ENCODE results near the gene PRMT1. TPM values are rescaled to one million over a fixed set of nuclear protein-coding genes. Genes with fewer than 3 reads are reported as not detected.
"Not testable (repeated sequence)": the region's sequence is repeated elsewhere in the genome, so short reads cannot be mapped to it uniquely, and the experiment has no call there.

The PRMT1 gene
- total RNA-seq, 2 experiments from 2014 or later = 160 to 169 TPM

DNA sequence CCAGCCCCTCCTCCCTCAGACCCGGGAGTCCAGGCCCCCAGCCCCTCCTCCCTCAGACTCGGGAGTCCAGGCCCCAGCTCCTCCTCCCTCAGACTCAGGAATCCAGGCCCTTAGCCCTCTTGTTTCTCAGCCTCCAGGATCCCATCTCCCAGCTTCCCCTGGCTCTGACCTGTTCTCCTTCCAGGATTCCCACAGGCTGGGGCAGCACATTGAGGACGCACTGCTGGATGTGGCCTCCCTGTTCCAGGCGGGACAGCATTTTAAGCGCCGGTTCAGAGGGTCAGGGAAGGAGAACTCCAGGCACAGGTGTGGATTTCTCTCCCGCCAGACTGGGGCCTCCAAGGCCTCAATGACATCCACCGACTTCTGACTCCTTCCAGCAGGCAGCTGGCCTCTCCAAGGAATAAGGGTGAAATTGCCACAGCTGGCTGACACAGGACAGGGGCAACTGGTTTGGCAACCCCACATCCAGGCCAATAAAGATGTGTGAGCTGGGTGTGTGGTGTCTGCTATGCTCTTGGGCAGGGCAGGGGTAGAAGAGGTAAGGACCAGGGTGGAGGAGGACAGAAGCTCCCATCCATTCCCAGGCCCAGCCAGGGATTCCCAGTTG is 36.3 kb downstream of the PRMT1 start:
- Mint-ChIP-seq H3K27me3 (ENCODE audit: low read depth) (peaks cover 4% of the 10 kb centered on the region), H3K27ac (no peak overlapping the region), H3K9me3 (ENCODE audit: insufficient read depth) (no peaks in the 10 kb centered on the region), H3K4me1 (ENCODE audit: low read depth) (peaks cover 14% of the 10 kb centered on the region), H3K4me3 (no peak overlapping the region), H3K36me3 (ENCODE audit: low read depth) (no peaks in the 10 kb centered on the region)
- no peak for ATAC-seq
- DNase-seq = no peak
- POLR2A ChIA-PET = no interaction called here
- CTCF ChIA-PET = no interaction called here

DNA sequence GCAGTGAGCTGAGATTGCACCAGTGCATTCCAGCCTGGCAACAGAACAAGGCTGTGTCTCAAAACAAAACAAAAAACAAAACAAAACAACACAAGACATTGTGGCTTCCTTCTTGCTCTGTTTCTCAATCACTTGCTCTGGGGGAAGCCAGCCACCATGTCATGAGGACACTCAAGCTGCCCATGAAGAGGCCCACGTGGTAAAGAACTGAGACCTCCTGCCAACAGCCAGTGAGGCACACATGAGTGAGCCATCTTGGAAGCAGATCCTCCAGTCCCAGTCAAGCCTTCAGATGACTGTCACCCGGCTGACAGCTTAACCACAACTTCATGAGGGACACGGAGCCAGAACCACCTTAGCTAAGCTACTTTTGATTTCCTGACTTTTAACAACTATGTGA is 39.1 kb downstream of the PRMT1 start:
- DNase-seq (no peak), ATAC-seq (no peak)
- Mint-ChIP-seq H3K36me3 (ENCODE audit: low read depth) (no peaks in the 10 kb centered on the region), H3K27ac (peak overlapping the region; percentile 7), H3K4me3 (no peak overlapping the region), H3K4me1 (ENCODE audit: low read depth) (peaks cover 21% of the 10 kb centered on the region), H3K9me3 (ENCODE audit: insufficient read depth) (no peaks in the 10 kb centered on the region), H3K27me3 (ENCODE audit: low read depth) (no peaks in the 10 kb centered on the region)
- POLR2A ChIA-PET = interaction anchor here (0.9 kb wide), 1 partner anchor 103 kb away, joined by 3 read pairs; no protein-coding TSS in a partner anchor
- CTCF ChIA-PET = interaction anchor here (0.6 to 2.3 kb wide), 4 partner anchors 40 to 465 kb away, joined by 3 to 26 read pairs (median 4); partner anchors contain the start of genes AP2A1 and PRMT1

DNA sequence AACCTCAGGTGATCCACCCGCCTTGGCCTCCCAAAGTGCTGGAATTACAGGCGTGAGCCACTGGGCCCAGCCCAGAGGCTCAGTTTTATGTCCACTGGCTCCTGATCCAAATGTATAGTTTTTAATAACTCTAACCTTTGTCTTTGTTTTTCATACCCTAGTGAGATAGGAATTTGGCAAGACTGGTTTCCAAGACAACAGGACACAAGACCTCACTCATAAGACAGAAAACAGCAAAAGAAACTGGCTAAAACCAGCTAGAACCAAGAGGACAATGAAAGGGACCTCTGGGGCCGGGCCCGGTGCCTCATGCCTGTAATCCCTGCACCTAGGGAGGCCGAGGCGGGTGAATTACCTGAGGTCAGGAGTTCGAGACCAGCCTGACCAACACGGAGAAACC is 41.4 kb downstream of the PRMT1 start:
- peak overlapping the region; percentile 34 for H3K4me3 Mint-ChIP-seq

DNA sequence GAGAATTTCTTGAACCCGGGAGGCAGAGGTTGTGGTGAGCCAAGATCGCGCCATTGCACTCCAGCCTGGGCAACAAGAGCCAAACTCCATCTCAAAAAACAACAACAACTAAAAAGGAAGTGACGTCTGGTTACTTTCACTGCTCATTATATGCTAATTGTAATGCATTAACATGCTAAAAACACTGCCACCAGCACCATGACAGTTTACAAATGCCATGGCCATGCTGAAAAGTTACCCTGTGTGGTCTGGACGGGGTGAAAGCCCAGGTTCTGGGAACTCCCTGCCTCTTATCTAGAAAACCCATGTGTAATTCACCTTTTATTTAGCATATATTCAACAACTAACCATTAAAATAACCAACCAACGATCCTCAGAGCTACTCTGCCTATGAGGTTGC is 41.9 kb downstream of the PRMT1 start:
- Mint-ChIP-seq H3K4me3 (peak overlapping the region; percentile 30), H3K9me3 (ENCODE audit: insufficient read depth) (no peaks in the 10 kb centered on the region), H3K27ac (peak overlapping the region; percentile 20), H3K4me1 (ENCODE audit: low read depth) (peaks cover 21% of the 10 kb centered on the region), H3K27me3 (ENCODE audit: low read depth) (no peaks in the 10 kb centered on the region), H3K36me3 (ENCODE audit: low read depth) (no peaks in the 10 kb centered on the region)
- ATAC-seq = no peak
- ChIA-PET POLR2A (no interaction called here), CTCF (interaction anchor here (2.2 kb wide), 1 partner anchor 9 kb away, joined by 9 read pairs; no protein-coding TSS in a partner anchor)
- DNase-seq = no peak

More for the DNA sequence above, 41.4 kb downstream of the PRMT1 start:
- Mint-ChIP-seq H3K27ac (no peak overlapping the region), H3K9me3 (ENCODE audit: insufficient read depth) (no peaks in the 10 kb centered on the region), H3K4me1 (ENCODE audit: low read depth) (peaks cover 21% of the 10 kb centered on the region), H3K36me3 (ENCODE audit: low read depth) (no peaks in the 10 kb centered on the region), H3K27me3 (ENCODE audit: low read depth) (no peaks in the 10 kb centered on the region)
- ChIA-PET POLR2A (interaction anchor here (1.3 to 1.5 kb wide), 3 partner anchors 40 to 46 kb away, joined by 3 to 4 read pairs (median 3); no protein-coding TSS in a partner anchor), CTCF (interaction anchor here (0.7 to 2.3 kb wide), 13 partner anchors 10 to 158 kb away, joined by 3 to 26 read pairs (median 6); partner anchors contain the start of genes AKT1S1, AP2A1 and SCAF1)
- ATAC-seq = no peak
- DNase-seq = no peak

DNA sequence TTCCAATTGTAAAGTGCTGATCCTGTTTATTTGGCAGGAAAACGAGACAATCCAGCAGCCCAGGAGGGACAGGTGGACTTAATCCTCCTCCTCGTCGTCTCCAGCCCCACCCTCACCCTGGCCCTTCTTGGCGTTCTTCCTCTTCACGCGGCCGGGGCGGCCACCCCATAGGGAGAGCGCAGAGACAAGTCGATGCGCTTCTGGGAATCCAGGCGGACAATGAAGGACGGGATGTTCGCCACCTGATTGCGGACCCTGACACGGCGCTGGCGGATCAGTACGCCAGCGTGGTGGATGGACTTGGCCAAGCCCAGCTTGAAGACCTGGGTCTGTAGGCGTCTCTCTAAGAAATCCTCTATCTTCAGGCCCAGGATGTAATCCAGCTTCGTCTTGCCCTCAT is 42.3 kb downstream of the PRMT1 start:
- peaks cover 21% of the 10 kb centered on the region for H3K4me1 Mint-ChIP-seq (ENCODE audit: low read depth)
- H3K27ac Mint-ChIP-seq; CTCF ChIA-PET; DNase-seq; H3K4me3 Mint-ChIP-seq; H3K9me3 Mint-ChIP-seq (ENCODE audit: insufficient read depth); H3K36me3 Mint-ChIP-seq (ENCODE audit: low read depth); ATAC-seq; POLR2A ChIA-PET; H3K27me3 Mint-ChIP-seq (ENCODE audit: low read depth): not testable (repeated sequence)

DNA sequence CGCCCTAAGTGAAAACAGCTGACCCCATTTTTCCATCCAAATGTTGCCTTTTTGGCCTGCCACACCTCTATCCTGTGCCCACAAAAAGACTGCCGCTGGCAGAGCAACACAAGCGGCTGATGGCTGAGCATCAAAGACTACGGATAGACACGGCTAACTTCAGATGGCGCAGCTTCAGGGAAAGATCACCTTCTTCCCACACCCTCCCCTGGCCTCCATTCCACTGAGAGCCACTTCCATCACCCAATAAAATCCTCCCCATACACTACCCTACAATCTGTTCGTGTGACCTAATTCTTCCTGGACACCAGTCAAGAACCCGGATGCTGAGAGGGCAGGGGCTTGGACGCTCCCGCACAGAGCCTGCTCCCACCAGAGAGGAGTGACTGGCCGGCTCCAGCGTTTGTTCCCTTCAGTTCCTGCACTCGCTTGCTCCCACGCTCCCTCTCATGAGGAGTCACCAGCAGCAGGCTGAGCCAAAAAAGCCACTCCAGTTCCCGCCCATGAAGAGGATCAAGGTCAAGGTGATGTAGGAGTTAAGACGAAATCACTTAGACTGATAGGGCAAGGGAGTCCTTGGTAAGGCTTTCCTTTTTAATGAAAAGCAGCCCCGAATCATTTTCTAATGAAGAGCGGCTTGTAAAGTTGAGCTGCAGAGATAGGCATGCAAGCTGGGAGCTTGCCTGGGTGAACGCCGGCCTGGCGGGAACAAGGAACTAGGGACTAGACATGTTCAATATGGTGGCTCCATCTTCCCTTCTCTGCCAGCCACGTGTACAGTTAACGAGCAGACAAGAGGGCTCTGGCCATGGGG is 50.4 kb downstream of the PRMT1 start:
- ChIA-PET CTCF (interaction anchor here (2.8 kb wide), 1 partner anchor 9 kb away, joined by 9 read pairs; no protein-coding TSS in a partner anchor), POLR2A (no interaction called here)
- no peak for ATAC-seq
- H3K4me1 Mint-ChIP-seq (ENCODE audit: low read depth) = peaks cover 3% of the 10 kb centered on the region
- H3K36me3 Mint-ChIP-seq (ENCODE audit: low read depth) = no peaks in the 10 kb centered on the region
- no peaks in the 10 kb centered on the region for H3K9me3 Mint-ChIP-seq (ENCODE audit: insufficient read depth)
- H3K27ac Mint-ChIP-seq = no peak overlapping the region
- no peak overlapping the region for H3K4me3 Mint-ChIP-seq
- DNase-seq = no peak
- no peaks in the 10 kb centered on the region for H3K27me3 Mint-ChIP-seq (ENCODE audit: low read depth)

DNA sequence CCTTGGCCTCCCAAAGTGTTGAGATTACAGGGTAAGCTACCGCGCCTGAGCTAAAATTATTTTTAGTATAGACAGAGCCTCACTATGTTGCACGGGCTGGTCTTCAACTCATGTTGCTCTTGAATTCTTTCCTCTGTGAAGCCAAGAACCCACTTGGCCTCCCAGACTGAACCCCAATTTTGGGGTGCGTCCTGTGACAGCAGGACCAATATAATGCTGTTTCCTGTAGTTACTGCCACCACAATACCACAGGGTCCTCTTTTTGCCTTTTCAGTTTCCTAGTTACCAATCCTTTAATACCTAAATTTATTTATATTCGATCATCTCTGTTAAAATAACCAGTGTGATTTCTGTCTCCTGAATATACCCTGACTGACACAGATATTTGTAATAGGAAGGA is 53.1 kb downstream of the PRMT1 start:
- no peaks in the 10 kb centered on the region for H3K27me3 Mint-ChIP-seq (ENCODE audit: low read depth)
- ChIA-PET CTCF (interaction anchor here (1.4 kb wide), 1 partner anchor 12 kb away, joined by 6 read pairs; no protein-coding TSS in a partner anchor), POLR2A (no interaction called here)
- ATAC-seq (no peak), DNase-seq (no peak)
- peaks cover 3% of the 10 kb centered on the region for H3K4me1 Mint-ChIP-seq (ENCODE audit: low read depth)
- no peaks in the 10 kb centered on the region for H3K9me3 Mint-ChIP-seq (ENCODE audit: insufficient read depth)
- no peak overlapping the region for H3K27ac Mint-ChIP-seq
- H3K36me3 Mint-ChIP-seq (ENCODE audit: low read depth) = no peaks in the 10 kb centered on the region
- H3K4me3 Mint-ChIP-seq = no peak overlapping the region

Small RNA genes lying within 50 kb of the gene (microRNA-seq; reads per million reads assigned to microRNA genes)
- not detected for gene MIR5088

Other genes starting within 250 kb of the PRMT1 start
- under 1 TPM in 1 of 2 experiments, not detected in 1; 0.16 TPM for gene SLC17A7, start 235.7 kb upstream of the PRMT1 start, total RNA-seq
- 100 to 1,000 TPM; 128 to 129 TPM for gene PIH1D1, start 225.5 kb upstream of the PRMT1 start, total RNA-seq
- 10 to 100 TPM; 36.6 to 37.5 TPM for gene ALDH16A1, start 224.0 kb upstream of the PRMT1 start, total RNA-seq
- 100 to 1,000 TPM; 280 to 297 TPM for gene FLT3LG, start 203.1 kb upstream of the PRMT1 start, total RNA-seq
- 1,000 to 10,000 TPM; 1,992 to 2,019 TPM for gene RPL13A, start 189.7 kb upstream of the PRMT1 start, total RNA-seq
- gene RPS11, start 180.8 kb upstream of the PRMT1 start, total RNA-seq = 1,000 to 10,000 TPM; 2,117 to 2,361 TPM
- gene FCGRT, start 164.6 kb upstream of the PRMT1 start, total RNA-seq = 1 to 10 TPM; 7.5 to 8.4 TPM
- gene RCN3, start 149.3 kb upstream of the PRMT1 start, total RNA-seq = 1 to 10 TPM; 1.9 to 2.8 TPM
- gene NOSIP, start 96.7 kb upstream of the PRMT1 start, total RNA-seq = 100 to 1,000 TPM; 147 to 159 TPM
- 1 to 10 TPM; 1.5 to 1.9 TPM for gene PRRG2, start 96.0 kb upstream of the PRMT1 start, total RNA-seq
- 10 to 100 TPM; 39.4 to 39.9 TPM for gene PRR12, start 86.1 kb upstream of the PRMT1 start, total RNA-seq
- 1 to 10 TPM; 8.1 to 8.4 TPM for gene RRAS, start 37.1 kb upstream of the PRMT1 start, total RNA-seq
- gene SCAF1, start 35.1 kb upstream of the PRMT1 start, total RNA-seq = 10 to 100 TPM; 61.0 to 64.1 TPM
- 100 to 1,000 TPM; 133 to 137 TPM for gene IRF3, start 11.4 kb upstream of the PRMT1 start, total RNA-seq
- gene BCL2L12, start 11.3 kb upstream of the PRMT1 start, total RNA-seq = 10 to 100 TPM; 84.7 to 87.7 TPM
- 1 to 10 TPM; 4.4 to 4.5 TPM for gene ADM5, start 12.3 kb downstream of the PRMT1 start, total RNA-seq
- under 1 TPM; 0.52 to 0.82 TPM for gene CPT1C, start 13.8 kb downstream of the PRMT1 start, total RNA-seq
- 1 to 10 TPM; 1.1 to 1.5 TPM for gene TSKS, start 86.0 kb downstream of the PRMT1 start, total RNA-seq
- 10 to 100 TPM; 88.1 to 96.4 TPM for gene AP2A1, start 89.7 kb downstream of the PRMT1 start, total RNA-seq
- 10 to 100 TPM; 23.1 to 24.2 TPM for gene FUZ, start 136.0 kb downstream of the PRMT1 start, total RNA-seq
- gene MED25, start 141.0 kb downstream of the PRMT1 start, total RNA-seq = 10 to 100 TPM; 59.9 to 62.2 TPM
- gene PTOV1, start 173.9 kb downstream of the PRMT1 start, total RNA-seq = 10 to 100 TPM; 78.8 to 94.3 TPM
- gene PNKP, start 190.3 kb downstream of the PRMT1 start, total RNA-seq = 100 to 1,000 TPM; 113 to 120 TPM
- 10 to 100 TPM; 15.6 to 16.4 TPM for gene AKT1S1, start 200.1 kb downstream of the PRMT1 start, total RNA-seq
- 10 to 100 TPM; 28.6 to 30.8 TPM for gene TBC1D17, start 200.4 kb downstream of the PRMT1 start, total RNA-seq
- gene IL4I1, start 219.6 kb downstream of the PRMT1 start, total RNA-seq = 1 to 10 TPM; 1.2 to 1.6 TPM

Measured in activated CD8-positive, alpha-beta T cell treated with anti-CD3 and anti-CD28 coated beads, Interleukin-2, amount 10 ng/mL, durations not matched to agents 7 days and 5 days (primary cell).